Measurements from ENCODE around the gene CACNB3.

The CACNB3 gene

DNA sequence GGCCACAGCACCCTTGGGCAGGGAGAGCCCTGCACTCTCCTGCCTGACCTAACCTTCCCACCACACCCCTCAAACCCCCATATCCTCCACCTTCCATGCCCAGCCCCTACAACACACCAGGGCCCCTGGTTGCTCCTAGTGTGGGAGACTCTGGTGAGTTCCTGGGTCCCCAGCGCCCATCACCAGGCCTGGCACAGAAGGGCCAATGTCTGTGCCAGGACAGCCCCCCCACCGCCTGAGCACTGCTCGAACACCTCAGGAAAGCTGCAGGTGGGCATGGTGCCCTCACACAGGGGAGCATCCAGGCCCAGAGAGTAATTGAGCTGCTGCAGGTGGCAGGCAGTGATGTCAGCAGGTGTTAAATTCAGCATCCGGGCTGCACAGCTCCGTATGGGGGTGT lies 44.6 kb upstream of the CACNB3 start:
- H3K36me3 ChIP-seq (replicated peaks; ENCODE audit: low read depth, low read length): no peaks in the 10 kb centered on the region

DNA sequence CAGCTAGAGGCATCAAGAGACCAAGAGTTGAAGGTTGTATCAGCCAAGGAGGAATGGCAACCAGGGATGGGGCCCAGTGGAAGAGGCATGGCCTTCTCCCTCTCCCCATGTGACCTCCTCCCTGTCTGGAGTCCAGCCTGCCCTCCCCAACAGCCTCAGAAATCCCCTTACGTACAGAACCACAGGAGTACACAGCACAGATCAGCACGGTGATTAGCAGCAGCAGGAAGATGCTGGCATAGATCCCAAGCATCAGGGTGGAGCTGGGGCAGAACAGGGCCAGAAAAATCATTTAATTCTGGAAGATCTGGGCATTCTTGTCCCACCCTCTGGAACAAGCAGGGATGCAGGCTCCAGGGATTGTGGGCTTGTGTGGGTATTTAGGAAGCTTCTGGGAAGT lies 43.8 kb upstream of the CACNB3 start:
- no peaks in the 10 kb centered on the region for H4K20me1 ChIP-seq (ENCODE audit: insufficient read depth, low read length)
- TF ChIP-seq CTCF (IDR thresholded peaks at IDR 0.05; ENCODE audit: low read depth, low read length) (no peak), EZH2phosphoT487 (IDR thresholded peaks at IDR 0.05; ENCODE audit: low read depth) (no peak)
- no peak overlapping the region for H3K4me3 ChIP-seq (ENCODE audit: low read length)
- no peak overlapping the region for H3K27ac ChIP-seq (ENCODE audit: low read length)
- H3K9me3 ChIP-seq (ENCODE audit: insufficient read depth, low read length): no peaks in the 10 kb centered on the region
- no peak overlapping the region for H2AFZ ChIP-seq (ENCODE audit: low read depth, low read length)
- H3K4me2 ChIP-seq (ENCODE audit: low read length): no peak overlapping the region
- H3K4me1 ChIP-seq (ENCODE audit: low read length): peaks cover 10% of the 10 kb centered on the region
- no peaks in the 10 kb centered on the region for H3K36me3 ChIP-seq (replicated peaks; ENCODE audit: low read depth, low read length)
- H3K79me2 ChIP-seq (ENCODE audit: low read length): no peaks in the 10 kb centered on the region
- H3K9ac ChIP-seq (ENCODE audit: low read length): no peak overlapping the region
- H3K27me3 ChIP-seq (ENCODE audit: low read depth, low read length): no peaks in the 10 kb centered on the region

More for the DNA sequence above, 44.6 kb upstream of the CACNB3 start:
- TF ChIP-seq CTCF (IDR thresholded peaks at IDR 0.05; ENCODE audit: low read depth, low read length) (no peak), EZH2phosphoT487 (IDR thresholded peaks at IDR 0.05; ENCODE audit: low read depth) (no peak)
- H3K4me1 ChIP-seq (ENCODE audit: low read length): peaks cover 10% of the 10 kb centered on the region
- no peak overlapping the region for H3K27ac ChIP-seq (ENCODE audit: low read length)
- H3K4me3 ChIP-seq (ENCODE audit: low read length): no peak overlapping the region
- H4K20me1 ChIP-seq (ENCODE audit: insufficient read depth, low read length): no peaks in the 10 kb centered on the region
- H3K9ac ChIP-seq (ENCODE audit: low read length): no peak overlapping the region
- no peak overlapping the region for H3K4me2 ChIP-seq (ENCODE audit: low read length)
- no peaks in the 10 kb centered on the region for H3K9me3 ChIP-seq (ENCODE audit: insufficient read depth, low read length)
- H2AFZ ChIP-seq (ENCODE audit: low read depth, low read length): no peak overlapping the region
- no peaks in the 10 kb centered on the region for H3K79me2 ChIP-seq (ENCODE audit: low read length)
- H3K27me3 ChIP-seq (ENCODE audit: low read depth, low read length): no peaks in the 10 kb centered on the region

DNA sequence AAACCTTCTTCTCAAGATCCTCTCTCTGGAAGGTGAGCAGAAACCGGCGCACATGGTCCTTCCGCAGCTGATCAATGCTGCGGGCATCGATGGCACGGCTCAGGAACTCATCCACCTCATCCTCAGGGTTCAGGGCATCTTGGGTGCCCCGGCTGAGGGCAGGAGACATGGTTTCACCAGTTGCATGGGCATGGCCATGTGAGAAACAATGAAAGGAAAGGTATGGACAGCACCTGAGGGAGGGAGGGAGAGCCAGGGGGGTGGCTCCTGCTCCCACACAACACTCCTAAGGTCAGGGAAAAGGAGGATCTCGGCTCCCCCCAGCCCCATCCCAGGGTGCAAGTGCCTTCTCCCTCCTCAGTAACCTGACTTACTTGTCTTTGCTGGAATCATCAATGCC lies 43.0 kb upstream of the CACNB3 start:
- Histone ChIP-seq H3K4me1 (ENCODE audit: low read length) (peaks cover 10% of the 10 kb centered on the region), H3K27ac (ENCODE audit: low read length) (no peak overlapping the region), H3K9ac (ENCODE audit: low read length) (no peak overlapping the region), H3K4me3 (ENCODE audit: low read length) (no peak overlapping the region), H4K20me1 (ENCODE audit: insufficient read depth, low read length) (no peaks in the 10 kb centered on the region), H3K36me3 (replicated peaks; ENCODE audit: low read depth, low read length) (no peaks in the 10 kb centered on the region), H3K27me3 (ENCODE audit: low read depth, low read length) (no peaks in the 10 kb centered on the region), H2AFZ (ENCODE audit: low read depth, low read length) (no peak overlapping the region), H3K79me2 (ENCODE audit: low read length) (no peaks in the 10 kb centered on the region), H3K4me2 (ENCODE audit: low read length) (no peak overlapping the region), H3K9me3 (ENCODE audit: insufficient read depth, low read length) (no peaks in the 10 kb centered on the region)
- no peak for TF ChIP-seq CTCF (IDR thresholded peaks at IDR 0.05; ENCODE audit: low read depth, low read length)
- TF ChIP-seq EZH2phosphoT487 (IDR thresholded peaks at IDR 0.05; ENCODE audit: low read depth): no peak

DNA sequence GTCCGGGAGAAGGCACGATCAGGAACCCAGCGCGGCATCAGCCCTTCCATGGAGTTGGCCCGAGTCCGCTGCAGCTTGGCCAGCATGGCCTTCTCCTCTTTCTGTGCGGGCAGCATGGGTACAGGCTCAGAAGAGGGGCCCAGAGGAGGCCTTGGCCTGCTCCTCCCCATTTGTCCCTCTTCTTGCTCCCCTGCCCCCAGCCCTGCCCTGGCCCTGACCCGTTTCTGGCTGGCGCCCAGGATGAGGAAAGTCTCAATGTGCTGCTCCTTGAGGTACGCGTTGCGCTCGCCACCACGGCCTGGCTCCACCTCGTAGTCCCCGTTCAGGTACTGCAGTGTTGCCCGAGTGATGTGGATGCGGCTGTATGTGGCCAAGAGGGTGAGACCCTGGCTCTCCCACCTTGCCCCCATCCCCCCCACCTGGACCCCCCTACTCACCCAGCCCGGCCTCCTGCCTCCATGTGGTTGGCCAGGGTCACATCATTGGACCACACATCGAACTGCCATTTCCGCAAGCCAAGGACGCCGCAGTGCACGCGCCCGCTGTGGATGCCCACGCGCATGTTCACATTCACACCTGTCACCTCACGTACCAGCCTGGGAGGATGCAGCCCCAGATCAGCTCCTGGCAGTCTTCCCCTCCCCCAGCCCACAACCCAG lies 42.2 kb upstream of the CACNB3 start:
- H3K79me2 ChIP-seq (ENCODE audit: low read length): no peaks in the 10 kb centered on the region
- H4K20me1 ChIP-seq (ENCODE audit: insufficient read depth, low read length): no peaks in the 10 kb centered on the region
- TF ChIP-seq CTCF (IDR thresholded peaks at IDR 0.05; ENCODE audit: low read depth, low read length): no peak
- TF ChIP-seq EZH2phosphoT487 (IDR thresholded peaks at IDR 0.05; ENCODE audit: low read depth): no peak
- H3K36me3 ChIP-seq (replicated peaks; ENCODE audit: low read depth, low read length): no peaks in the 10 kb centered on the region
- no peak overlapping the region for H3K4me2 ChIP-seq (ENCODE audit: low read length)
- no peak overlapping the region for H2AFZ ChIP-seq (ENCODE audit: low read depth, low read length)
- no peak overlapping the region for H3K27ac ChIP-seq (ENCODE audit: low read length)
- no peak overlapping the region for H3K9ac ChIP-seq (ENCODE audit: low read length)
- peaks cover 10% of the 10 kb centered on the region for H3K4me1 ChIP-seq (ENCODE audit: low read length)
- no peaks in the 10 kb centered on the region for H3K27me3 ChIP-seq (ENCODE audit: low read depth, low read length)
- H3K9me3 ChIP-seq (ENCODE audit: insufficient read depth, low read length): no peaks in the 10 kb centered on the region
- no peak overlapping the region for H3K4me3 ChIP-seq (ENCODE audit: low read length)

All from OCI-LY3 (cell line).